Neutrophil (primary cell): ENCODE results near the gene AHNAK.
A peak's percentile ranks its signal among the peaks of the same experiment; 100 is the strongest.

Experiments
- H3K27ac ChIP-seq: fragments of 200-600 bp; sonication (generic); 2 replicates; pipeline ENCODE4 v1.5.1; 2016; ENCODE audit warnings: mild to moderate bottlenecking, moderate library complexity
- H3K27me3 ChIP-seq: fragments of 200-600 bp; sonication (generic); 2 replicates; pipeline ENCODE4 v1.6.0; 2016; ENCODE audit warnings: mild to moderate bottlenecking
- H3K36me3 ChIP-seq: fragments of 200-600 bp; sonication (generic); 2 replicates; pipeline ENCODE4 v1.5.1; 2017
- H3K4me1 ChIP-seq, 2 experiments: fragments of 200-600 bp in 1 of 2; sonication (generic) in 1 of 2; 1 replicate in 1 of 2; 2 replicates in 1 of 2; pipeline versions ENCODE4 v1.5.1 to v1.6.1; 2013 to 2016; ENCODE audit warnings: low read depth in 1 of 2, low read length in 1 of 2, mild to moderate bottlenecking in 1 of 2, moderate library complexity in 1 of 2; ENCODE audit not compliant: control insufficient read depth in 1 of 2, insufficient read depth in 1 of 2
- H3K4me3 ChIP-seq, 2 experiments: fragments of 200-600 bp in 1 of 2; sonication (generic) in 1 of 2; 1 replicate in 1 of 2; 2 replicates in 1 of 2; pipeline ENCODE4 v1.5.1; 2013 to 2016; ENCODE audit warnings: low read depth in 1 of 2, low read length in 1 of 2, mild to moderate bottlenecking in 1 of 2, moderate library complexity in 1 of 2
- H3K9me3 ChIP-seq: fragments of 200-600 bp; sonication (generic); 2 replicates; pipeline ENCODE4 v1.5.1; 2016
- TF ChIP-seq, protein P1 (sequence below): fragments of 200-600 bp; sonication (generic); IDR thresholded peaks from 2 replicates; pipeline ENCODE4 v1.5.1; 2016; ENCODE audit warnings: antibody characterized with exemption

The AHNAK gene

DNA sequence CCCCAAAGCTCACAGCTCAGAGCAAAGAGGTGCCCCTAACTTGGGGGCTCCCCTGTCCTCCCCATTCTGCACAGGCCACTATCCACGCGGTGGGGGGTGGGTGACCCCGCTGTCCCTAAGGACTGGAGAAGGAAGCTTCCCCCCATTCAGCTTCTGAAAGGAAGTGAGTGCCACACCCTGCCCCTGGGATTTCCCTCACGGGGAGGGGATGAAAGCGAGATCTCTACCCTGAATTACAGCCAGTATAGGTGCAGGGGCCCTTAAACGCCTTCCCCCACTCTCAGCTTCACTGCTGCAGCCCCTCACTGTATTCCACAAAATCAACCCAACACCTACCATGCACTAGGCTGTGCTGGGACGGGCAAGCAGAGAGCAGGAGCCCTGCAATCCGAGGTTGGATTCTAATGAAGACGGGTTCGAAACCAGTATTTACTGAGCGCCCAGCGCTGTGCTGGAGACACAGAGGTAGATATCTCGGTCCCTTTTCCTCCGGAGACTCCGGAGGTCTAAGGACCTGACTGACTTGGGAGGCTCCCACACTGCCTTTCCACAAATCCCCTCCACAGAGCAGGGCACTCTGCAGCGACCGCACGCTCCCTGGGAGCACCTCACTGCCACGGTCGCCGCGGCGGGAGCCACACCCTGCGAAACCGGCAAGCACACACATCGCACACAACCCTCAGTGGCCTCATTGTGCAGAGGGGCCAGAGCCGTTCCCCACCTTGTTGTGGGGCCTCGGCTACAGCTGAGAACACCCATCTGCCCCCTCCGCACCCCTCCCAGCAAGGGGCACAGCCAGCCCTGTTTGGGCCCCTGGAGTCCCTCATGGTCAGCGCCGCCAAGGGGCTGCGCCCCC, 1.8 kb downstream of the AHNAK start:
- TF ChIP-seq, protein P1, sequence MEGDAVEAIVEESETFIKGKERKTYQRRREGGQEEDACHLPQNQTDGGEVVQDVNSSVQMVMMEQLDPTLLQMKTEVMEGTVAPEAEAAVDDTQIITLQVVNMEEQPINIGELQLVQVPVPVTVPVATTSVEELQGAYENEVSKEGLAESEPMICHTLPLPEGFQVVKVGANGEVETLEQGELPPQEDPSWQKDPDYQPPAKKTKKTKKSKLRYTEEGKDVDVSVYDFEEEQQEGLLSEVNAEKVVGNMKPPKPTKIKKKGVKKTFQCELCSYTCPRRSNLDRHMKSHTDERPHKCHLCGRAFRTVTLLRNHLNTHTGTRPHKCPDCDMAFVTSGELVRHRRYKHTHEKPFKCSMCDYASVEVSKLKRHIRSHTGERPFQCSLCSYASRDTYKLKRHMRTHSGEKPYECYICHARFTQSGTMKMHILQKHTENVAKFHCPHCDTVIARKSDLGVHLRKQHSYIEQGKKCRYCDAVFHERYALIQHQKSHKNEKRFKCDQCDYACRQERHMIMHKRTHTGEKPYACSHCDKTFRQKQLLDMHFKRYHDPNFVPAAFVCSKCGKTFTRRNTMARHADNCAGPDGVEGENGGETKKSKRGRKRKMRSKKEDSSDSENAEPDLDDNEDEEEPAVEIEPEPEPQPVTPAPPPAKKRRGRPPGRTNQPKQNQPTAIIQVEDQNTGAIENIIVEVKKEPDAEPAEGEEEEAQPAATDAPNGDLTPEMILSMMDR, result no peak
- Histone ChIP-seq H3K4me3 (no peak overlapping the region), H3K27ac (no peak overlapping the region), H3K27me3 (peaks cover 87% of the 10 kb centered on the region), H3K36me3 (no peaks in the 10 kb centered on the region), H3K4me1 (peaks cover 9 to 21% of the 10 kb centered on the region in 2 experiments), H3K9me3 (no peaks in the 10 kb centered on the region)

DNA sequence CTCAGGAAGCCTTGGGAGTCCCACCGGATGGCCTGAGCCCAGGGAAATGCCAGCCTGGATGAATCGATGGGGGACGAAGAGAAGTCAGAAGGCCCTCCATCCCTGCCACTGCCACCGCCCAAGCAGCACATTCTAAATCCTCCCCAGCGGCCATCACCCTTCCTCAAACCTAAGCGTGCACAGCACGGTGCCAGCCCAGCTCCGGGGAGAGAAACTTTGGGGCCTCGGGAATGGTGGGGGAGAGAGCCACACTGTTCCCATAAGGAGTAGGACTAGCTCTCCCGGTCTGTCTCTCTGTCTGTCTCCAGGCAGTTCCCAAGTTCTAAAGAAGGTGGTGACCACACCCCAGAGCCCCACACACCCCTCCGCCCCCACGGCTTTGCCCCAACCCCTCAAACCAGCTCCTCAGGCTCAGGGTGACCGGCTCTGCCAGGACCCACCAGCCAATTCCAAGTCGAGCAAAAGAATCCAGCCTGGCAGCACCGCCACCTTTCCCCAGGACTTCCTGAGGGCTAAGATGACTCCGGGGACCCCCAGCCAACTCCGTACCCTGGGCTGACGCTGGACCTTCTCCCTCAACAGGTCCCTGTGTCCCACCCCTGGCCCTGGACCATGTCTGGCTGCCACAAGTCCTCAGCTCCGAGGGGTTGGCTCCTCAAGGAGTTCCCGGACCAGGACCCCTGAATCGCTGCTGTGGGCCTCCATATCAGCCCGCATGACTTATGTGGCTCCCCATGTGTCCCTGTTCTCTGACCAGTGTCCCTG, 2.7 kb downstream of the AHNAK start:
- TF ChIP-seq, protein P1, result no peak

DNA sequence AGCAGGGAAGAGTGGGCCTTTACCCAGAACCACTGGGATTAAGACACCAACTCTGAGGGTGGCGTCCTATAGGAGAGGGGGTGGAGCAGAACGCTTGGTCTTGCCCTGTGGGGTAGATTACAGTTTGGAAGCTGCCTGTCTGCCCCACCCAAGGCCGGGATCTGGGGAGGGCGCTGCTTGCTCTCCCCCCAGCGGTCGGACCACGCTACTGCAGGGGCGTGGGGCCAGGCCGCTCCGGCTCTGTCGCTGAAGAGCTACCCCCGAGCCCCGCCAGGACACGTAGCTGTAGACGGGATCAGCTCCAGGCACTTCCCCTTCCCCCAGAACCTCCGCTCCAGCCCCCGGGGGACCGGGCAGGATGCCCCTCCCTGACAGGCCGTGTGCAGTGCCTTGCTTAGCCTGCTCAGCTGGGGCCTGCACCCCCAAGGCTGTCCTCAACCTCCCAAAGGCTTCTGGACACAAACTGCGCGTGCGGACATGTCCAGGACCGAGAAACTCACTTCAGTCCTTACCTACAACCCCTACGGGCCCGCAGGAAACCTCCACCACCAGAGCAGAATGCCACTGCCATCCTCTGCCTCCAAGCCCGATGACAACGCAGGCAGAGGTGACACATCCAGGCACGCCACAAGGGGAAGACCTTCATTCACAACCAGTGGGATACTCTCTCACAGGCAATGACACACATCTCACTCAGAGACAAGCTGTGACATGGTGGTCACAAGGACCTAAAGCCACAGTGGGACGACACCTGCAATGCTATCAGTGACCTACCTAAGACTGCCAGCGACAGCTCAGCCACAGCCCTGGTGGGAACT, 3.6 kb downstream of the AHNAK start:
- no peak overlapping the region for H3K4me3 ChIP-seq
- no peaks in the 10 kb centered on the region for H3K36me3 ChIP-seq
- H3K27ac ChIP-seq, result no peak overlapping the region
- H3K27me3 ChIP-seq, result peaks cover 68% of the 10 kb centered on the region
- no peaks in the 10 kb centered on the region for H3K9me3 ChIP-seq
- TF ChIP-seq, protein P1, result peak; percentile 80
- peaks cover 9 to 21% of the 10 kb centered on the region in 2 experiments for H3K4me1 ChIP-seq

More for the DNA sequence above, 2.7 kb downstream of the AHNAK start:
- peaks cover 9 to 21% of the 10 kb centered on the region in 2 experiments for H3K4me1 ChIP-seq
- H3K27ac ChIP-seq, result no peak overlapping the region
- H3K36me3 ChIP-seq, result no peaks in the 10 kb centered on the region
- no peak overlapping the region for H3K4me3 ChIP-seq
- peaks cover 77% of the 10 kb centered on the region for H3K27me3 ChIP-seq
- H3K9me3 ChIP-seq, result no peaks in the 10 kb centered on the region

DNA sequence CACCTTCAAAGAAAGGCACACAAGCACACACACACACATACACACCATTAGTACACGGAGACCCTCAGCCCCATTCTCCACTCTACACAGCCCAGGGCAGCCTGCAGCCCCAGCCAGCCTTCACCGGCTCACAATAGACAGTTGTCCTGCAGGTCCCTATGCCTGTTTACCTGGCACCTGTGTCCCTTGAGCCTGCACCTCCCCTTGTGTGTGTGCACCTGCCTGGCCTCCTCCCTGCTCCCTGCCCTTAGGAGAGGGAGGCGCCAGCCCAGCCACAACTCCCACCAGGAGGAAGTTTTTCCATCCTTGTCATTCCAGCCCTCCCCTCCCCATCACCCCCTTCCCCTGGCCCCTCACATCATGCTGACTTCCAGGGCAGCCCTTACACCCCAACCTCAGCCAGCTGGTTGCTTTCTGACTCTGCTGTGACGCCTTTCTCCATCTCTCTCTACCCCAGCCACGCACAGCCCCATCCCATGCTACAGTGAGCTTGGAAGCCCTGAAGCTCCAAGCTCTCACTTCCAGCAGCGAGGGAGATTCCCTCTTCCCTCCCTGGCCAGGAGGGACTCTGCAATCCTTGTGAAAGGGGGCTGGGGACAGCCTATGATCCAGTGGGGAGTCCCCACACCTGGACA, 4.4 kb downstream of the AHNAK start:
- Histone ChIP-seq H3K9me3 (no peaks in the 10 kb centered on the region), H3K4me3 (no peak overlapping the region), H3K27me3 (peaks cover 61% of the 10 kb centered on the region), H3K27ac (no peak overlapping the region), H3K36me3 (no peaks in the 10 kb centered on the region), H3K4me1 (peaks cover 9 to 21% of the 10 kb centered on the region in 2 experiments)
- TF ChIP-seq, protein P1, result no peak
